Activated CD4-positive, alpha-beta T cell treated with anti-CD3 and anti-CD28 coated beads for 4 hours (primary cell): ENCODE measurements around the gene HPSE2.
"Not testable (repeated sequence)": the region's sequence is repeated elsewhere in the genome, so short reads cannot be mapped to it uniquely, and the experiment has no call there.

Experiments
- DNase-seq, 2 donors: peaks; one replicate each; pipeline ENCODE4 v3.0.0-alpha.2; 2020

Gene HPSE2

GRCh38 chr10:99143651-99144050 is 92.0 kb downstream of the HPSE2 start:
- no peak for DNase-seq

- DNase-seq, result no peak
These were observed 92.6 kb downstream of the HPSE2 start for GRCh38 chr10:99143011-99143410.

GRCh38 chr10:99132897-99133296 is 102.8 kb downstream of the HPSE2 start:
- DNase-seq, result not testable (repeated sequence)

- DNase-seq, result no peak
These were observed 109.8 kb downstream of the HPSE2 start for GRCh38 chr10:99125879-99126278.

GRCh38 chr10:99124376-99124775 is 111.3 kb downstream of the HPSE2 start:
- DNase-seq, result no peak

GRCh38 chr10:99123851-99124250 is 111.8 kb downstream of the HPSE2 start:
- no peak for DNase-seq

- no peak for DNase-seq
These were observed 112.3 kb downstream of the HPSE2 start for GRCh38 chr10:99123336-99123735.

GRCh38 chr10:99119258-99119748 is 116.3 kb downstream of the HPSE2 start:
- no peak for DNase-seq

- DNase-seq, result no peak
These were observed 119.9 kb downstream of the HPSE2 start for GRCh38 chr10:99115703-99116102.

- no peak for DNase-seq
These were observed 150.3 kb downstream of the HPSE2 start for GRCh38 chr10:99085358-99085757.

GRCh38 chr10:99084161-99084560 is 151.5 kb downstream of the HPSE2 start:
- no peak for DNase-seq

- DNase-seq, result no peak
These were observed 155.2 kb downstream of the HPSE2 start for GRCh38 chr10:99080275-99080945.

GRCh38 chr10:99062591-99062990 is 173.1 kb downstream of the HPSE2 start:
- DNase-seq, result no peak

GRCh38 chr10:99058762-99059161 is 176.9 kb downstream of the HPSE2 start:
- no peak for DNase-seq

GRCh38 chr10:99057936-99058690 is 177.5 kb downstream of the HPSE2 start:
- DNase-seq, result no peak

- DNase-seq, result no peak
These were observed 190.0 kb downstream of the HPSE2 start for GRCh38 chr10:99045671-99046070.

GRCh38 chr10:99042051-99042771 is 193.4 kb downstream of the HPSE2 start:
- no peak for DNase-seq

GRCh38 chr10:99041468-99041867 is 194.2 kb downstream of the HPSE2 start:
- no peak for DNase-seq

- DNase-seq, result no peak
These were observed 221.8 kb downstream of the HPSE2 start for GRCh38 chr10:99013885-99014284.

GRCh38 chr10:99010286-99010685 is 225.4 kb downstream of the HPSE2 start:
- DNase-seq, result no peak

GRCh38 chr10:99008054-99008453 is 227.6 kb downstream of the HPSE2 start:
- no peak for DNase-seq

GRCh38 chr10:99007457-99007856 is 228.2 kb downstream of the HPSE2 start:
- no peak for DNase-seq

GRCh38 chr10:99005254-99005653 is 230.4 kb downstream of the HPSE2 start:
- no peak for DNase-seq

GRCh38 chr10:99004738-99005137 is 230.9 kb downstream of the HPSE2 start:
- DNase-seq, result no peak
